NCI-H2107 (cell line): ENCODE results near the gene MAP3K10.

Source experiments
- DNase-seq: peaks from one replicate; lab custom pipeline; 2025; lab: John Stamatoyannopoulos, UW

The MAP3K10 gene

GRCh38 chr19:40174092-40174491 lies 17.1 kb upstream of the MAP3K10 start:
- no peak for DNase-seq

GRCh38 chr19:40175820-40176219 lies 15.4 kb upstream of the MAP3K10 start:
- DNase-seq, result no peak

- DNase-seq, result no peak
Measured at GRCh38 chr19:40177286-40178070, 13.7 kb upstream of the MAP3K10 start.

GRCh38 chr19:40178756-40179155 lies 12.5 kb upstream of the MAP3K10 start:
- DNase-seq, result no peak

- no peak for DNase-seq
Measured at GRCh38 chr19:40184273-40184672, 7.0 kb upstream of the MAP3K10 start.

GRCh38 chr19:40191836-40192646 lies 815 bp downstream of the MAP3K10 start:
- peak; percentile 4 for DNase-seq

- no peak for DNase-seq
Measured at GRCh38 chr19:40192758-40193586, 1.7 kb downstream of the MAP3K10 start.

GRCh38 chr19:40193587-40193849 lies 2.3 kb downstream of the MAP3K10 start:
- DNase-seq, result no peak

- DNase-seq, result no peak
Measured at GRCh38 chr19:40198272-40198990, 7.2 kb downstream of the MAP3K10 start.

GRCh38 chr19:40200341-40201099 lies 9.3 kb downstream of the MAP3K10 start:
- no peak for DNase-seq

GRCh38 chr19:40204381-40204780 lies 13.2 kb downstream of the MAP3K10 start:
- no peak for DNase-seq

GRCh38 chr19:40205760-40206159 lies 14.5 kb downstream of the MAP3K10 start:
- DNase-seq, result no peak

- no peak for DNase-seq
Measured at GRCh38 chr19:40208602-40209001, 17.4 kb downstream of the MAP3K10 start.

- no peak for DNase-seq
Measured at GRCh38 chr19:40210889-40211288, 19.7 kb downstream of the MAP3K10 start.

- no peak for DNase-seq
Measured at GRCh38 chr19:40213251-40213829, 22.1 kb downstream of the MAP3K10 start.

GRCh38 chr19:40213882-40214570 lies 22.8 kb downstream of the MAP3K10 start:
- DNase-seq, result no peak

GRCh38 chr19:40214936-40215335 lies 23.7 kb downstream of the MAP3K10 start:
- no peak for DNase-seq

- DNase-seq, result no peak
Measured at GRCh38 chr19:40216013-40216776, 25.0 kb downstream of the MAP3K10 start.

- no peak for DNase-seq
Measured at GRCh38 chr19:40216777-40217026, 25.5 kb downstream of the MAP3K10 start.
